ENCODE measurements around the gene NHS. TPM values are rescaled to one million over a fixed set of nuclear protein-coding genes. Genes with fewer than 3 reads are reported as not detected.

Gene NHS
- total RNA-seq, 1 experiment from 2014 or later: 0.51 TPM

GRCh38 chrX:17597327-17597726 lies 222.3 kb downstream of the NHS start:
- no peak overlapping the region for H3K27ac ChIP-seq
- no peak overlapping the region for H3K4me3 ChIP-seq
- no peak for DNase-seq
- no peaks in the 10 kb centered on the region for H3K36me3 ChIP-seq
- no peaks in the 10 kb centered on the region for H3K9me3 ChIP-seq (replicated peaks)
- peaks cover 3% of the 10 kb centered on the region; the same call in 1 of the 2 replicates for H3K4me1 ChIP-seq
- H3K27me3 ChIP-seq: no peaks in the 10 kb centered on the region

GRCh38 chrX:17597836-17598439 lies 222.9 kb downstream of the NHS start:
- H3K4me3 ChIP-seq: no peak overlapping the region
- H3K9me3 ChIP-seq (replicated peaks): no peaks in the 10 kb centered on the region
- no peaks in the 10 kb centered on the region for H3K36me3 ChIP-seq
- no peaks in the 10 kb centered on the region for H3K27me3 ChIP-seq
- H3K4me1 ChIP-seq: peaks cover 3% of the 10 kb centered on the region; the same call in 1 of the 2 replicates
- no peak overlapping the region for H3K27ac ChIP-seq
- peak; percentile 42 to 52 for DNase-seq

- Histone ChIP-seq H3K36me3 (no peaks in the 10 kb centered on the region), H3K27me3 (no peaks in the 10 kb centered on the region), H3K9me3 (replicated peaks) (no peaks in the 10 kb centered on the region), H3K4me1 (peaks cover 3% of the 10 kb centered on the region; the same call in 1 of the 2 replicates), H3K4me3 (no peak overlapping the region), H3K27ac (no peak overlapping the region)
- DNase-seq: no peak
Measured at GRCh38 chrX:17601441-17602200, 226.6 kb downstream of the NHS start.

- no peak for DNase-seq
- Histone ChIP-seq H3K9me3 (replicated peaks) (no peaks in the 10 kb centered on the region), H3K4me3 (no peak overlapping the region), H3K4me1 (peaks cover 3% of the 10 kb centered on the region; the same call in 1 of the 2 replicates), H3K27ac (no peak overlapping the region), H3K27me3 (no peaks in the 10 kb centered on the region), H3K36me3 (no peaks in the 10 kb centered on the region)
Measured at GRCh38 chrX:17602245-17602644, 227.2 kb downstream of the NHS start.

- H3K36me3 ChIP-seq: no peaks in the 10 kb centered on the region
- no peaks in the 10 kb centered on the region for H3K27me3 ChIP-seq
- H3K9me3 ChIP-seq (replicated peaks): no peaks in the 10 kb centered on the region
- no peak for DNase-seq
- no peak overlapping the region for H3K4me3 ChIP-seq
- no peak overlapping the region for H3K27ac ChIP-seq
- peaks cover 2% of the 10 kb centered on the region; the same call in 1 of the 2 replicates for H3K4me1 ChIP-seq
Measured at GRCh38 chrX:17603196-17603595, 228.2 kb downstream of the NHS start.

- H3K9me3 ChIP-seq (replicated peaks): no peaks in the 10 kb centered on the region
- H3K27ac ChIP-seq: no peak overlapping the region
Measured at GRCh38 chrX:17605676-17606075, 230.7 kb downstream of the NHS start.

GRCh38 chrX:17606231-17606630 lies 231.2 kb downstream of the NHS start:
- no peak for DNase-seq
- Histone ChIP-seq H3K4me1 (peaks cover 15% of the 10 kb centered on the region; the same call in 1 of the 2 replicates), H3K27me3 (no peaks in the 10 kb centered on the region), H3K36me3 (no peaks in the 10 kb centered on the region), H3K9me3 (replicated peaks) (no peaks in the 10 kb centered on the region), H3K27ac (no peak overlapping the region), H3K4me3 (no peak overlapping the region)

More at GRCh38 chrX:17605676-17606075, 230.7 kb downstream of the NHS start:
- no peak for DNase-seq
- H3K36me3 ChIP-seq: no peaks in the 10 kb centered on the region
- H3K4me3 ChIP-seq: no peak overlapping the region
- peaks cover 11% of the 10 kb centered on the region; the same call in 1 of the 2 replicates for H3K4me1 ChIP-seq
- H3K27me3 ChIP-seq: no peaks in the 10 kb centered on the region

GRCh38 chrX:17608888-17609287 lies 233.9 kb downstream of the NHS start:
- H3K36me3 ChIP-seq: no peaks in the 10 kb centered on the region
- no peak overlapping the region; the same call in 1 of the 2 replicates for H3K27ac ChIP-seq
- DNase-seq: peak; percentile 27 to 56
- no peaks in the 10 kb centered on the region for H3K9me3 ChIP-seq (replicated peaks)
- H3K4me1 ChIP-seq: peaks cover 21% of the 10 kb centered on the region
- no peak overlapping the region for H3K4me3 ChIP-seq
- no peaks in the 10 kb centered on the region for H3K27me3 ChIP-seq

GRCh38 chrX:17610788-17611187 lies 235.8 kb downstream of the NHS start:
- no peaks in the 10 kb centered on the region for H3K9me3 ChIP-seq (replicated peaks)
- H3K4me1 ChIP-seq: peaks cover 28% of the 10 kb centered on the region
- H3K27ac ChIP-seq: no peak overlapping the region
- H3K36me3 ChIP-seq: no peaks in the 10 kb centered on the region
- H3K27me3 ChIP-seq: no peaks in the 10 kb centered on the region
- no peak overlapping the region for H3K4me3 ChIP-seq
- no peak for DNase-seq

GRCh38 chrX:17613979-17614588 lies 239.1 kb downstream of the NHS start:
- H3K4me1 ChIP-seq: peaks cover 45% of the 10 kb centered on the region
- H3K36me3 ChIP-seq: no peaks in the 10 kb centered on the region
- no peak overlapping the region for H3K4me3 ChIP-seq
- peak; percentile 87 to 89 for DNase-seq
- no peak overlapping the region; the same call in 1 of the 2 replicates for H3K27ac ChIP-seq
- no peaks in the 10 kb centered on the region for H3K27me3 ChIP-seq
- peaks cover 7% of the 10 kb centered on the region for H3K9me3 ChIP-seq (replicated peaks)

GRCh38 chrX:17616936-17617335 lies 241.9 kb downstream of the NHS start:
- peak; percentile 38 to 60 for DNase-seq
- H3K27ac ChIP-seq: peak overlapping the region; percentile 2; the same call in 1 of the 2 replicates
- peaks cover 61% of the 10 kb centered on the region for H3K4me1 ChIP-seq
- H3K27me3 ChIP-seq: no peaks in the 10 kb centered on the region
- peaks cover 8% of the 10 kb centered on the region for H3K9me3 ChIP-seq (replicated peaks)
- no peaks in the 10 kb centered on the region for H3K36me3 ChIP-seq
- H3K4me3 ChIP-seq: no peak overlapping the region

- Histone ChIP-seq H3K4me3 (no peak overlapping the region), H3K4me1 (peaks cover 68% of the 10 kb centered on the region), H3K36me3 (no peaks in the 10 kb centered on the region), H3K9me3 (replicated peaks) (peaks cover 8% of the 10 kb centered on the region), H3K27me3 (no peaks in the 10 kb centered on the region), H3K27ac (peak overlapping the region; percentile 2; the same call in 1 of the 2 replicates)
- peak; percentile 29 to 50 for DNase-seq
Measured at GRCh38 chrX:17617806-17618205, 242.8 kb downstream of the NHS start.

- DNase-seq: peak; percentile 75 to 86
Measured at GRCh38 chrX:17621566-17622270, 246.7 kb downstream of the NHS start.

GRCh38 chrX:17622331-17622730 lies 247.3 kb downstream of the NHS start:
- DNase-seq: peak; percentile 69 to 82
- no peaks in the 10 kb centered on the region for H3K27me3 ChIP-seq
- H3K9me3 ChIP-seq (replicated peaks): peaks cover 8% of the 10 kb centered on the region
- H3K4me3 ChIP-seq: peak overlapping the region; percentile 17; the same call in 1 of the 2 replicates
- H3K27ac ChIP-seq: peak overlapping the region; percentile 97
- H3K36me3 ChIP-seq: no peaks in the 10 kb centered on the region
- peaks cover 54% of the 10 kb centered on the region for H3K4me1 ChIP-seq

More at GRCh38 chrX:17621566-17622270, 246.7 kb downstream of the NHS start:
- Histone ChIP-seq H3K36me3 (no peaks in the 10 kb centered on the region), H3K27me3 (no peaks in the 10 kb centered on the region), H3K4me3 (peak overlapping the region; percentile 17; the same call in 1 of the 2 replicates), H3K9me3 (replicated peaks) (peaks cover 8% of the 10 kb centered on the region), H3K4me1 (peaks cover 60% of the 10 kb centered on the region), H3K27ac (peak overlapping the region; percentile 97)

Measured in SJCRH30 (cell line).